ENCODE measurements around the gene TMEM219. TPM values are rescaled to one million over a fixed set of nuclear protein-coding genes. Genes with fewer than 3 reads are reported as not detected.

TMEM219 gene
- total and polyA plus RNA-seq, 2 of the 8 experiments (the other 6 are each of a cell fraction or from before 2014, with no cell fraction given) = 60.2 to 116 TPM

DNA sequence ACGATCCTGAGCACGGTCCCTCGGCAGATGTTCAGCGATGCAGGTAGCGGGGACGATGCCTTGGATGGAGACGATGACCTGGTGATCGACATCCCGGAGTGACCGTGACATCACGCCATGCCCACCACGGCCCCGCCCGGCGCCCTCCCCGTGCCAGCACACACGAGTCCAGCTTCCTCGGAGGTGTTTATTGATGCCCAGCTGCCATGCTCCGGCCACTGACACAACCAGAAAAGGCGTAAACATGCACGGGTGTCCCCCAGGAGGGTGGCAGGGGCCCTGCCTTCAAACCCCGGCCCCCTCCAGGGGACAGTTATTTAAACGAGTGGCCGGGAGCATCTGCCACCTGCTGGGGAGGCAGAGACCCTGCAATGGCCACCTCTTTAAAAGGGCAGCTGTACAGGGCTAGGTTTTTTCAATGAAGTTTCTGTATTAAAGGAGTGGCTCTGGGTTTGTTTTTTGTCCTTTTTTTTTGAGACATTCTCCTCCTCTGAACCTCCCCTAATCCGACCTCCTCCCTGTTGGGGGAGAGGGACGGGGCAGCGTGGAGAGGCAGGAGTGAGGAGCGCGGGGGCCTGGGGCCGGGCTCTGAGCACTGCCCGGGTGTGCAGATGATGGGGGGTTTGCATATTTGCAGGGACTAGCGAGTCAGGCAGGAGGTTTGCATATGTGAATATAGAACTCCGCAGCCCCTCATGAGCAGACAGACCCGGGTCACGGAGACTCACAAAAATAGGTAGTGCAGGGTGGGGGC, 43.6 kb downstream of the TMEM219 start (continued):
- no peak for TF ChIP-seq MAX (IDR thresholded peaks at IDR 0.05)
- no peak for TF ChIP-seq POU5F1 (IDR thresholded peaks at IDR 0.05; ENCODE audit: low read depth, low read length)
- no peak for TF ChIP-seq USF2 (IDR thresholded peaks at IDR 0.05; ENCODE audit: low read length)
- TF ChIP-seq TAF7 (optimal IDR thresholded peaks at IDR 0.05; ENCODE audit: borderline replicate concordance, low read depth, low read length) = no peak
- no peak for TF ChIP-seq CEBPB (IDR thresholded peaks at IDR 0.05; ENCODE audit: low read depth, low read length)
- TF ChIP-seq ZNF274 (IDR thresholded peaks at IDR 0.05; ENCODE audit: borderline replicate concordance, extremely low read depth, low read length) = no peak
- no peak for TF ChIP-seq KDM4A (IDR thresholded peaks at IDR 0.05; ENCODE audit: low read depth, low read length, severe bottlenecking)
- TF ChIP-seq CBX5 (IDR thresholded peaks at IDR 0.05; ENCODE audit: low read depth, low read length) = no peak
- TF ChIP-seq POLR2A (IDR thresholded peaks at IDR 0.05; ENCODE audit: control extremely low read depth in 1 of 2, low read depth in 2 of 2, low read length in 2 of 2) = no peak
- TF ChIP-seq TBP (IDR thresholded peaks at IDR 0.05; ENCODE audit: low read depth, low read length) = no peak

All from H1 (cell line).